ENCODE data around the gene NOL4L. TPM values are rescaled to one million over a fixed set of nuclear protein-coding genes. Genes with fewer than 3 reads are reported as not detected.

The NOL4L gene
- polyA plus RNA-seq, 1 donor (not counting 4 experiments of a cell fraction or from before 2014, with no cell fraction given), result 1.0 TPM

GRCh38 chr20:32563311-32564272 lies 21.5 kb downstream of the NOL4L start:
- dilution Hi-C loops (cut with MboI; ENCODE audit: extremely low pct_ligation_motif_present, low sequenced_read_pairs), result no loop called here
- TF ChIP-seq EZH2 (IDR thresholded peaks at IDR 0.05; ENCODE audit: low read length) (no peak), CTCF (optimal IDR thresholded peaks at IDR 0.05 in 1 of 3, IDR thresholded peaks at IDR 0.05 in 1 of 3, conservative IDR thresholded peaks at IDR 0.05 in 1 of 3; ENCODE audit: extremely low read depth in 1 of 3, insufficient read depth in 2 of 3, low read length in 3 of 3) (no peak)
- H3K4me2 ChIP-seq (ENCODE audit: control insufficient read depth, extremely low read depth, insufficient read depth, low read depth, low read length), result no peak overlapping the region
- DNase-seq (ENCODE audit: low read depth, low spot score) (no peak), FAIRE-seq (no peak)
- H3K9me3 ChIP-seq (ENCODE audit: control insufficient read depth, low read depth, low read length), result no peaks in the 10 kb centered on the region
- no peak overlapping the region for H3K27ac ChIP-seq (ENCODE audit: control insufficient read depth, insufficient read depth, low read length)
- no peaks in the 10 kb centered on the region for H3K36me3 ChIP-seq (ENCODE audit: control insufficient read depth in 2 of 2, extremely low read depth in 1 of 2, insufficient read depth in 2 of 2, low read length in 2 of 2)
- H3K4me3 ChIP-seq (ENCODE audit: control insufficient read depth in 2 of 3, extremely low read depth in 1 of 3, insufficient read depth in 2 of 3, low read depth in 1 of 3, low read length in 3 of 3), result no peak overlapping the region
- H3K79me2 ChIP-seq (ENCODE audit: control insufficient read depth, insufficient read depth, low read length), result no peaks in the 10 kb centered on the region
- H4K20me1 ChIP-seq (ENCODE audit: control insufficient read depth, extremely low read depth, insufficient read depth, low read length), result no peaks in the 10 kb centered on the region
- no peak overlapping the region for H3K9ac ChIP-seq (ENCODE audit: control insufficient read depth, extremely low read depth, insufficient read depth, low read length)
- H3K9me1 ChIP-seq (ENCODE audit: control insufficient read depth, extremely low read depth, insufficient read depth, low read length), result no peaks in the 10 kb centered on the region
- H3K27me3 ChIP-seq (ENCODE audit: control insufficient read depth, extremely low read depth, insufficient read depth, low read length), result peaks cover 23% of the 10 kb centered on the region
- no peaks in the 10 kb centered on the region for H3K4me1 ChIP-seq (ENCODE audit: control insufficient read depth, extremely low read depth, insufficient read depth, low read length)
- no peak overlapping the region for H2AFZ ChIP-seq (ENCODE audit: control insufficient read depth, low read length)

GRCh38 chr20:32562495-32562911 lies 22.6 kb downstream of the NOL4L start:
- dilution Hi-C loops (cut with MboI; ENCODE audit: extremely low pct_ligation_motif_present, low sequenced_read_pairs), result no loop called here
- Histone ChIP-seq H3K4me3 (ENCODE audit: control insufficient read depth in 2 of 3, extremely low read depth in 1 of 3, insufficient read depth in 2 of 3, low read depth in 1 of 3, low read length in 3 of 3) (no peak overlapping the region), H3K36me3 (ENCODE audit: control insufficient read depth in 2 of 2, extremely low read depth in 1 of 2, insufficient read depth in 2 of 2, low read length in 2 of 2) (no peaks in the 10 kb centered on the region), H3K9me1 (ENCODE audit: control insufficient read depth, extremely low read depth, insufficient read depth, low read length) (no peaks in the 10 kb centered on the region), H3K9me3 (ENCODE audit: control insufficient read depth, low read depth, low read length) (no peaks in the 10 kb centered on the region), H4K20me1 (ENCODE audit: control insufficient read depth, extremely low read depth, insufficient read depth, low read length) (no peaks in the 10 kb centered on the region), H3K4me1 (ENCODE audit: control insufficient read depth, extremely low read depth, insufficient read depth, low read length) (no peaks in the 10 kb centered on the region), H2AFZ (ENCODE audit: control insufficient read depth, low read length) (no peak overlapping the region), H3K79me2 (ENCODE audit: control insufficient read depth, insufficient read depth, low read length) (no peaks in the 10 kb centered on the region), H3K9ac (ENCODE audit: control insufficient read depth, extremely low read depth, insufficient read depth, low read length) (no peak overlapping the region), H3K27me3 (ENCODE audit: control insufficient read depth, extremely low read depth, insufficient read depth, low read length) (peaks cover 23% of the 10 kb centered on the region), H3K27ac (ENCODE audit: control insufficient read depth, insufficient read depth, low read length) (no peak overlapping the region), H3K4me2 (ENCODE audit: control insufficient read depth, extremely low read depth, insufficient read depth, low read depth, low read length) (no peak overlapping the region)
- DNase-seq (ENCODE audit: low read depth, low spot score), result no peak
- no peak for FAIRE-seq
- TF ChIP-seq EZH2 (IDR thresholded peaks at IDR 0.05; ENCODE audit: low read length) (no peak), CTCF (optimal IDR thresholded peaks at IDR 0.05 in 1 of 3, IDR thresholded peaks at IDR 0.05 in 1 of 3, conservative IDR thresholded peaks at IDR 0.05 in 1 of 3; ENCODE audit: extremely low read depth in 1 of 3, insufficient read depth in 2 of 3, low read length in 3 of 3) (no peak)

All from keratinocyte (primary cell).